Mucosa of descending colon (tissue), 3 donors: ENCODE measurements around the gene ROBO1. TPM values are rescaled to one million over a fixed set of nuclear protein-coding genes. Genes with fewer than 3 reads are reported as not detected.

Experiments
- ATAC-seq: fragments of 200-7000 bp; cut with Tn5 transposase; one replicate; pipeline ENCODE4 v1.9.1; 2020; ENCODE audit warnings: mild to moderate bottlenecking, moderate library complexity
- DNase-seq, 3 donors: peaks; one replicate each; pipeline ENCODE4 v3.0.0-alpha.2; 2020
- H3K36me3 ChIP-seq: fragments of 200-600 bp; one replicate; pipeline ENCODE4 v1.8.0; 2021; ENCODE audit warnings: low read depth, mild to moderate bottlenecking
- H3K4me1 ChIP-seq: fragments of 200-600 bp; one replicate; pipeline ENCODE4 v1.8.0; 2021; ENCODE audit warnings: low read depth, mild to moderate bottlenecking
- H3K4me3 ChIP-seq: fragments of 200-600 bp; one replicate; pipeline ENCODE4 v1.8.0; 2021; ENCODE audit warnings: mild to moderate bottlenecking
- H3K9me3 ChIP-seq: fragments of 200-600 bp; one replicate; pipeline ENCODE4 v1.8.0; 2021; ENCODE audit warnings: mild to moderate bottlenecking
- CTCF ChIP-seq: fragments of 200-600 bp; IDR thresholded peaks from one replicate; pipeline ENCODE4 v1.8.0; 2022; ENCODE audit warnings: antibody characterized with exemption, mild to moderate bottlenecking
- intact Hi-C, 2 donors: fragments of 100-400 bp; cut with DNase I in 1 of 2; cut with micrococcal nuclease in 1 of 2; formaldehyde crosslinking; loops; one replicate each; pipeline versions ENCODE4 v1.11.0 to v1.11.1; 2022; cut with DNase I, micrococcal nuclease
- total RNA-seq, 3 donors: library from RNA; stranded (reverse); fragmentation: NEBNext Ultra II Directional in 2 of 3; extraction: Animal tissue kit (Norgen Biotek cat#: 25700) in 2 of 3; gene quantifications; one replicate each; pipeline versions ENCODE4 v1.2.1 to v1.2.4, GENCODE V29; 2021 to 2023
- donor health status: DM: no; HTN: no; CAD: no; lungs with moderate emphysema.
- donor health status: DM: no; HTN: no; CAD: no.
- donor health status: DM: no; HTN: yes; CAD: no.

Gene ROBO1
- total RNA-seq, 3 donors from 2014 or later: 4.3 to 22.7 (median 10.1) TPM

GRCh38 chr3:79651536-79652065, 116.2 kb downstream of the ROBO1 start:
- Histone ChIP-seq H3K4me3 (no peak overlapping the region), H3K36me3 (no peaks in the 10 kb centered on the region), H3K9me3 (no peaks in the 10 kb centered on the region), H3K4me1 (no peaks in the 10 kb centered on the region)
- intact Hi-C loops: no loop called here
- TF ChIP-seq CTCF: no peak
- DNase-seq (no peak), ATAC-seq (no peak)

GRCh38 chr3:79639855-79640254, 127.9 kb downstream of the ROBO1 start:
- H3K4me1 ChIP-seq: no peaks in the 10 kb centered on the region
- no peak overlapping the region for H3K4me3 ChIP-seq
- TF ChIP-seq CTCF: no peak
- no peak for ATAC-seq
- peaks cover 3% of the 10 kb centered on the region for H3K9me3 ChIP-seq
- intact Hi-C loops: no loop called here
- H3K36me3 ChIP-seq: no peaks in the 10 kb centered on the region
- no peak for DNase-seq

GRCh38 chr3:79636372-79636771, 131.4 kb downstream of the ROBO1 start:
- H3K36me3 ChIP-seq: no peaks in the 10 kb centered on the region

GRCh38 chr3:79632842-79633241, 135.0 kb downstream of the ROBO1 start:
- Histone ChIP-seq H3K36me3 (no peaks in the 10 kb centered on the region), H3K4me1 (no peaks in the 10 kb centered on the region), H3K4me3 (no peak overlapping the region), H3K9me3 (no peaks in the 10 kb centered on the region)
- ATAC-seq (no peak), DNase-seq (no peak)
- intact Hi-C loops: no loop called here
- no peak for TF ChIP-seq CTCF

More at GRCh38 chr3:79636372-79636771, 131.4 kb downstream of the ROBO1 start:
- Histone ChIP-seq H3K4me1 (no peaks in the 10 kb centered on the region), H3K9me3 (peaks cover 3% of the 10 kb centered on the region), H3K4me3 (no peak overlapping the region)
- DNase-seq: no peak
- intact Hi-C loops: no loop called here
- TF ChIP-seq CTCF: no peak
- no peak for ATAC-seq

GRCh38 chr3:79618883-79619282, 148.9 kb downstream of the ROBO1 start:
- intact Hi-C loops: no loop called here

More at GRCh38 chr3:79618883-79619282, 148.9 kb downstream of the ROBO1 start:
- no peaks in the 10 kb centered on the region for H3K4me1 ChIP-seq
- DNase-seq (no peak), ATAC-seq (no peak)
- no peak overlapping the region for H3K4me3 ChIP-seq
- no peaks in the 10 kb centered on the region for H3K36me3 ChIP-seq
- peaks cover 34% of the 10 kb centered on the region for H3K9me3 ChIP-seq
- no peak for TF ChIP-seq CTCF
